Aortic smooth muscle cell (primary cell): ENCODE results near the gene REPS1. TPM values are rescaled to one million over a fixed set of nuclear protein-coding genes. Genes with fewer than 3 reads are reported as not detected.

Experiments used
- total RNA-seq: library from RNA; depleted of rRNA; stranded (reverse); fragments of >200 nt; gene quantifications from 2 replicates; pipeline ENCODE4 v1.2.3, GENCODE V29; 2014

The REPS1 gene
- total RNA-seq: 23.0 and 25.0 TPM in 2 replicates

GRCh38 chr6:138987643-138988468 lies at the start of gene REPS1:
Gene REPS1 (minus strand): TSS chr6:138988253. CDS start chr6:138987682, 571 bp downstream.

GRCh38 chr6:139028658-139029469 lies 40.8 kb upstream of the REPS1 start, which contains the start of gene ABRACL:
Gene ABRACL (plus strand): TSS chr6:139028745. CDS start chr6:139034161, 5,416 bp downstream.

Other genes starting within 250 kb of the REPS1 start
- gene CCDC28A, start 214.5 kb downstream of the REPS1 start, total RNA-seq: 14.5 and 19.8 TPM in 2 replicates
- gene ECT2L, start 192.2 kb downstream of the REPS1 start, total RNA-seq: under 0.01 TPM in 1 of 2 replicates, not detected in the other
- 44.1 and 45.4 TPM in 2 replicates for gene ABRACL, start 40.5 kb upstream of the REPS1 start, total RNA-seq
- 25.0 and 26.7 TPM in 2 replicates for gene HECA, start 146.8 kb upstream of the REPS1 start, total RNA-seq